Measurements from ENCODE around the gene PPP1R14C. TPM values are rescaled to one million over a fixed set of nuclear protein-coding genes. Genes with fewer than 3 reads are reported as not detected.

PPP1R14C gene
- total RNA-seq, 1 donor from 2014 or later, result 0.11 TPM

DNA sequence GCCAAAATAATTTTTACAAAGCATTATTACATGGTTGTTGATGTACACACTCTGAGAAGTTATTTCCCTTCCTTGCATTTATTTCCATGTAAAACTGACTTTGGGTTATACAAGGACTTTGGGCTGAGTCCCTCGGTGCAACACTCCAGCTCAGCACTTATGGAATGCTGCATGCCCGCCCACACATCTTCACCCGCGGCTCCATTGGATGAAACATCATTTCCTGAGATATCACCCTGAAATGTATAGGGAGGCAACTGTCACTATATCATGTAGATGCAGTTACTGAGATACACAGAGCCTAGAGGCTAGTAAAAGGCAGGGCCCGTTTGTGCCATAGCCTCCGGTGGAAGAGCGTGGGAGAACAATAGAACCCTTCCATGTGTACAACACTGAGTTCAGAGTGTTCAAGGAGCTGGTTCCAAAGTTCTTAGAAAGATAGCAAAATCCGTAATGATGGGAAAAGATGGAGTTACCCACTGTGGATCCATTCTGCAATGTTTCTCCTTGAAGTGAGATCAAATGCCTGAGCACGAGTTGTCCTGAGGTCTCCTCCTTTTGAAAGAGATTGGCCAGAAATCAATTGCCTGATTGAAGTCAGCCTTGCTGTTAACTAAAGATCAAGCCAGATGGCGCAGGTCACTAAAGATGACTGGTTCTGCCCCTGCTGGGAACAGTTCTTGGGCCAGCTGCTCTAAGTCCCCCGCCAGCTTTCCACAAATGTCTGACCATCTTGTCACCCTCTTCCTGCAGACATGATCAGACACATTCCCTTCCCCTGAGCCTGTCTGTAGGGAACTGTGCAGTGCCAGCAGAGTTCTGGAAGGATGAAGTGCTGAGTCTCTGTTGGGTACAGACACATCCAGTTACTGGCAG lies 125.1 kb downstream of the PPP1R14C start:
- peaks cover 2% of the 10 kb centered on the region for H3K9me3 Mint-ChIP-seq
- CTCF ChIA-PET, result no interaction called here
- no peak overlapping the region for H3K4me3 Mint-ChIP-seq
- no peaks in the 10 kb centered on the region for H3K36me3 Mint-ChIP-seq (ENCODE audit: low read depth)
- ATAC-seq (ENCODE audit: low read depth) (no peak), DNase-seq (no peak)
- H3K27ac Mint-ChIP-seq, result no peak overlapping the region
- TF ChIP-seq CTCF (IDR thresholded peaks at IDR 0.05), result no peak
- peaks cover 7% of the 10 kb centered on the region for H3K27me3 Mint-ChIP-seq
- intact Hi-C loops (cut with micrococcal nuclease), result no loop called here
- no peaks in the 10 kb centered on the region for H3K4me1 Mint-ChIP-seq
- POLR2A ChIA-PET, result no interaction called here

GRCh38 chr6:150269130-150269856 lies 126.4 kb downstream of the PPP1R14C start:
- ChIA-PET CTCF (no interaction called here), POLR2A (no interaction called here)
- peaks cover 2% of the 10 kb centered on the region for H3K9me3 Mint-ChIP-seq
- ATAC-seq (ENCODE audit: low read depth) (no peak), DNase-seq (no peak)
- TF ChIP-seq CTCF (IDR thresholded peaks at IDR 0.05), result no peak
- intact Hi-C loops (cut with micrococcal nuclease), result no loop called here
- H3K27ac Mint-ChIP-seq, result no peak overlapping the region
- H3K27me3 Mint-ChIP-seq, result peaks cover 5% of the 10 kb centered on the region
- H3K36me3 Mint-ChIP-seq (ENCODE audit: low read depth), result no peaks in the 10 kb centered on the region
- no peaks in the 10 kb centered on the region for H3K4me1 Mint-ChIP-seq
- H3K4me3 Mint-ChIP-seq, result no peak overlapping the region

- CTCF ChIA-PET, result no interaction called here
- H3K4me3 Mint-ChIP-seq, result no peak overlapping the region
Measured at GRCh38 chr6:150269857-150270223, 127.0 kb downstream of the PPP1R14C start.

GRCh38 chr6:150270330-150271052 lies 127.6 kb downstream of the PPP1R14C start:
- Mint-ChIP-seq H3K27me3 (peaks cover 2% of the 10 kb centered on the region), H3K36me3 (ENCODE audit: low read depth) (no peaks in the 10 kb centered on the region), H3K4me1 (no peaks in the 10 kb centered on the region), H3K27ac (no peak overlapping the region), H3K4me3 (no peak overlapping the region), H3K9me3 (peaks cover 2% of the 10 kb centered on the region)
- no peak for TF ChIP-seq CTCF (IDR thresholded peaks at IDR 0.05)
- DNase-seq (no peak), ATAC-seq (ENCODE audit: low read depth) (no peak)
- intact Hi-C loops (cut with micrococcal nuclease), result no loop called here
- ChIA-PET CTCF (no interaction called here), POLR2A (no interaction called here)

More at GRCh38 chr6:150269857-150270223, 127.0 kb downstream of the PPP1R14C start:
- POLR2A ChIA-PET, result no interaction called here
- Mint-ChIP-seq H3K27ac (no peak overlapping the region), H3K27me3 (peaks cover 2% of the 10 kb centered on the region), H3K36me3 (ENCODE audit: low read depth) (no peaks in the 10 kb centered on the region), H3K4me1 (no peaks in the 10 kb centered on the region), H3K9me3 (peaks cover 2% of the 10 kb centered on the region)
- ATAC-seq (ENCODE audit: low read depth), result no peak
- TF ChIP-seq CTCF (IDR thresholded peaks at IDR 0.05), result no peak
- intact Hi-C loops (cut with micrococcal nuclease), result no loop called here
- DNase-seq, result no peak

- no peak overlapping the region for H3K27ac Mint-ChIP-seq
- ATAC-seq (ENCODE audit: low read depth), result no peak
- DNase-seq, result no peak
- intact Hi-C loops (cut with micrococcal nuclease), result no loop called here
- TF ChIP-seq CTCF (IDR thresholded peaks at IDR 0.05), result no peak
- H3K36me3 Mint-ChIP-seq (ENCODE audit: low read depth), result no peaks in the 10 kb centered on the region
- no peak overlapping the region for H3K4me3 Mint-ChIP-seq
- ChIA-PET POLR2A (no interaction called here), CTCF (no interaction called here)
- peaks cover 2% of the 10 kb centered on the region for H3K9me3 Mint-ChIP-seq
- H3K27me3 Mint-ChIP-seq, result peaks cover 4% of the 10 kb centered on the region
- H3K4me1 Mint-ChIP-seq, result no peaks in the 10 kb centered on the region
Measured at GRCh38 chr6:150271172-150271500, 128.3 kb downstream of the PPP1R14C start.

Measured in activated B cell treated with CpG ODN at 0.5 μM for 24 hours (primary cell).